Neural progenitor cell (in vitro differentiated cells): Measurements from ENCODE around the gene ABCG2.

Experiments
- EZH2 ChIP-seq: fragments of 200-600 bp; sonication (generic); IDR thresholded peaks from 2 replicates; pipeline ENCODE4 v1.6.1; 2017; ENCODE audit warnings: antibody characterized with exemption, mild to moderate bottlenecking, moderate library complexity
- EZH2phosphoT487 ChIP-seq: fragments of 200-600 bp; sonication (generic); IDR thresholded peaks from 2 replicates; pipeline ENCODE4 v1.6.1; 2017; ENCODE audit warnings: antibody characterized with exemption
- TF ChIP-seq, protein P1 (sequence below): fragments of 200-600 bp; sonication (generic); IDR thresholded peaks from 2 replicates; pipeline ENCODE4 v1.5.1; 2017; ENCODE audit warnings: antibody characterized with exemption, mild to moderate bottlenecking

DNA sequence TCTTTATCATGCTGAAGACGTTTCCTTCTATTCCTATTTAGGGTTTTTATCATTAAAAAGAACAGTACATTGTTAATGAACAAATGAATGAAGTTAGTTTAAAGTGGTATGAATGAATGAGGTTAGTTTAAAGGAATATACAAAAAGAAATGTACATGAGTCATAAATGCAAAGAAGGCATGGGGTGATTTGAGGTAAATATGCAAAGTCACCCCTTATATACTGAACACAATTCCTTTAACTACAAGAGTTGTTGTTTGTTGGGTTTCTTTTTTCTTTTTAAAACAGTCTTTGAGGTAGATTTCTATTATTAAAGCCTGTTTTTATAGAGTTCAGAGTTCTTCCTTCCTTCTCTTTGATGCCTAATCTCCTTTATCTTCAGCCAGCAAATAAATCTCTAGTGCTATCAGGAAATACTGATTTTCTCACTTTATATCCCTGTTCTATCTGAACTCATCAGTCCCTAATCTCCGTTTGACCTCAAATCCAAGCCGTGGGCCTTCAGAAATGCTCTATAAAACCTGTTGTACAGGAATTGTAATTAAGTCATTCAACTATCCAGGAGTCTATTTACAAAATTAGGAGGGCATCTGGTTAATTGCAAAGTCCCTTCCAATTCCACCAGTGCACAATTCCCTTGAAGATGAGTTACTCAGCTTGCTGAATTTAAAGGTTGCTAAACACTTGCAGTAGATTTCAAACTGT, 31.6 kb upstream of the ABCG2 start:
- TF ChIP-seq, protein P1, sequence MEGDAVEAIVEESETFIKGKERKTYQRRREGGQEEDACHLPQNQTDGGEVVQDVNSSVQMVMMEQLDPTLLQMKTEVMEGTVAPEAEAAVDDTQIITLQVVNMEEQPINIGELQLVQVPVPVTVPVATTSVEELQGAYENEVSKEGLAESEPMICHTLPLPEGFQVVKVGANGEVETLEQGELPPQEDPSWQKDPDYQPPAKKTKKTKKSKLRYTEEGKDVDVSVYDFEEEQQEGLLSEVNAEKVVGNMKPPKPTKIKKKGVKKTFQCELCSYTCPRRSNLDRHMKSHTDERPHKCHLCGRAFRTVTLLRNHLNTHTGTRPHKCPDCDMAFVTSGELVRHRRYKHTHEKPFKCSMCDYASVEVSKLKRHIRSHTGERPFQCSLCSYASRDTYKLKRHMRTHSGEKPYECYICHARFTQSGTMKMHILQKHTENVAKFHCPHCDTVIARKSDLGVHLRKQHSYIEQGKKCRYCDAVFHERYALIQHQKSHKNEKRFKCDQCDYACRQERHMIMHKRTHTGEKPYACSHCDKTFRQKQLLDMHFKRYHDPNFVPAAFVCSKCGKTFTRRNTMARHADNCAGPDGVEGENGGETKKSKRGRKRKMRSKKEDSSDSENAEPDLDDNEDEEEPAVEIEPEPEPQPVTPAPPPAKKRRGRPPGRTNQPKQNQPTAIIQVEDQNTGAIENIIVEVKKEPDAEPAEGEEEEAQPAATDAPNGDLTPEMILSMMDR: no peak
- TF ChIP-seq EZH2 (no peak), EZH2phosphoT487 (no peak)
